Measurements from ENCODE around the gene DENND2C. TPM values are rescaled to one million over a fixed set of nuclear protein-coding genes. Genes with fewer than 3 reads are reported as not detected.

Gene DENND2C
- total and polyA plus RNA-seq, 8 donors = 1.0 to 2.6 (median 2.0) TPM

DNA sequence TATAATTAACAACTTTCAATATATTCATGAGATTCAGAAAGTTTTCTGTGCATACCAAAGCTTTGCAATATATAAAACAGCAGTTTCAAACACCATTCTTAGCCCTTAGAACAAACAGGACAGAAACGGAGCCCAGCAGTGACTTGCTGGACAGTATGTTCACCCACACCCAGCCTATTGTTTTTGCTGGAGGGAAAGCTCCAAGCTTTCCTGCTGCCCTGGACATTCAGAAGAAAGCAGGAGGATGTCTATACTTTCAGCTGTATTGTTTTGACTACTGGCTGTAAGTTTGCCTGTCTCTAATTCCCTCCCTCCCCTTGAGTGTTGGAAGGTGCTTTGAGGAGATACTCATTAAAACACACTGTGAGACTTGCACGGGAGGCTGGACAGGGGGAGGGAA is 9.6 kb downstream of the DENND2C start:
- FAIRE-seq = no peak
- no peak for DNase-seq
- no peak for ATAC-seq
- Histone ChIP-seq H3K27ac (no peak overlapping the region), H3K36me3 (no peaks in the 10 kb centered on the region), H3K4me3 (no peak overlapping the region), H3K27me3 (no peaks in the 10 kb centered on the region), H3K4me1 (no peaks in the 10 kb centered on the region), H3K9me3 (no peaks in the 10 kb centered on the region)
- 46 to 57% methylated on average over 2 of the region's 2 CpGs for WGBS, 2 donors
- TF ChIP-seq, protein P1, sequence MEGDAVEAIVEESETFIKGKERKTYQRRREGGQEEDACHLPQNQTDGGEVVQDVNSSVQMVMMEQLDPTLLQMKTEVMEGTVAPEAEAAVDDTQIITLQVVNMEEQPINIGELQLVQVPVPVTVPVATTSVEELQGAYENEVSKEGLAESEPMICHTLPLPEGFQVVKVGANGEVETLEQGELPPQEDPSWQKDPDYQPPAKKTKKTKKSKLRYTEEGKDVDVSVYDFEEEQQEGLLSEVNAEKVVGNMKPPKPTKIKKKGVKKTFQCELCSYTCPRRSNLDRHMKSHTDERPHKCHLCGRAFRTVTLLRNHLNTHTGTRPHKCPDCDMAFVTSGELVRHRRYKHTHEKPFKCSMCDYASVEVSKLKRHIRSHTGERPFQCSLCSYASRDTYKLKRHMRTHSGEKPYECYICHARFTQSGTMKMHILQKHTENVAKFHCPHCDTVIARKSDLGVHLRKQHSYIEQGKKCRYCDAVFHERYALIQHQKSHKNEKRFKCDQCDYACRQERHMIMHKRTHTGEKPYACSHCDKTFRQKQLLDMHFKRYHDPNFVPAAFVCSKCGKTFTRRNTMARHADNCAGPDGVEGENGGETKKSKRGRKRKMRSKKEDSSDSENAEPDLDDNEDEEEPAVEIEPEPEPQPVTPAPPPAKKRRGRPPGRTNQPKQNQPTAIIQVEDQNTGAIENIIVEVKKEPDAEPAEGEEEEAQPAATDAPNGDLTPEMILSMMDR (IDR thresholded peaks at IDR 0.05) = no peak
- intact Hi-C loops (cut with DNase I) = no loop called here

DNA sequence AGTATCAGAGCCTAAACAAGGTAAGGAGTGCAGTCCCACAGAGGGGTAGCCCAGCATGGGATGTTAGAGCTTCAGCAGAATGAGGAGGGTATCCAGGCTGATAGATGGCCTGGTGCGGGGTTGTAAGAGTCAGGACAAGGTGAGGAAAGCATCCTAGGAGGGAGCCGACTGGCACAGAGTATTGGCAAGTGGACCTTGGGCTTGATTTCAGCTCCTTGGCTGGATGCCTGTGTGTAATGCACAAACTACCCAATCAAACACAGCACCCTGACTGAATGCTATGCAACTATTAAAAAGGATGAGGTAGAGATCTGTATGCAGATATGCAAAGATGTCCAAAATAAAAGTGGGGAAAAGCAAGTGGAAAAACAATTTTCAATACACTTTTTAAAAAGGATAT is 18.0 kb downstream of the DENND2C start:
- no peaks in the 10 kb centered on the region for H3K27me3 ChIP-seq
- DNase-seq (no peak), ATAC-seq (no peak), FAIRE-seq (no peak)
- no peak overlapping the region for H3K27ac ChIP-seq
- WGBS, 2 donors = 53 to 70% methylated on average over 2 of the region's 2 CpGs
- no peak overlapping the region for H3K4me3 ChIP-seq
- H3K9me3 ChIP-seq = no peaks in the 10 kb centered on the region
- no peaks in the 10 kb centered on the region for H3K36me3 ChIP-seq
- TF ChIP-seq, protein P1 (IDR thresholded peaks at IDR 0.05) = no peak
- no peaks in the 10 kb centered on the region for H3K4me1 ChIP-seq
- intact Hi-C loops (cut with DNase I) = no loop called here

DNA sequence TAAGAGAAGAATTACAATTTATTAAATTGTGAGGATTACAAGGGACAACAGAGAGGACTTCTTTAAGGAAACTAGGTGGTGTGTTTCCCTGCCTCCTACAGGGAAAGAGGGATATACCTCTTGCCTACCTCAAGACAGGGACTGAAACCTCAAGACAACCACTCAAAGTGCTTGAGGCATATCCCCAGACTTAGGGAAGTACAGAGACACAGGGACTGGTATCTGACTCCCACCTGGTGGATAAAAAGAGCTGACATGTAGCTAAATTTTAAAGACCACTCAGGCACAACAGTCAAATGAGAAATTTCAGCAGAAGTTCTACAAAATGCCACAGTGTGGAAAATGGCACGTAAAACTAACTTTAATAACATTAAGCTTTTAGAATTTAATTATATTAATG is 21.3 kb downstream of the DENND2C start:
- Histone ChIP-seq H3K27ac (no peak overlapping the region), H3K36me3 (no peaks in the 10 kb centered on the region), H3K4me3 (no peak overlapping the region), H3K9me3 (no peaks in the 10 kb centered on the region), H3K27me3 (no peaks in the 10 kb centered on the region), H3K4me1 (no peaks in the 10 kb centered on the region)
- 97 to 98% methylated on average over 1 of the region's 1 CpG for WGBS, 2 donors
- intact Hi-C loops (cut with DNase I) = no loop called here
- TF ChIP-seq, protein P1 (IDR thresholded peaks at IDR 0.05) = no peak
- no peak for FAIRE-seq
- ATAC-seq = no peak
- no peak for DNase-seq

DNA sequence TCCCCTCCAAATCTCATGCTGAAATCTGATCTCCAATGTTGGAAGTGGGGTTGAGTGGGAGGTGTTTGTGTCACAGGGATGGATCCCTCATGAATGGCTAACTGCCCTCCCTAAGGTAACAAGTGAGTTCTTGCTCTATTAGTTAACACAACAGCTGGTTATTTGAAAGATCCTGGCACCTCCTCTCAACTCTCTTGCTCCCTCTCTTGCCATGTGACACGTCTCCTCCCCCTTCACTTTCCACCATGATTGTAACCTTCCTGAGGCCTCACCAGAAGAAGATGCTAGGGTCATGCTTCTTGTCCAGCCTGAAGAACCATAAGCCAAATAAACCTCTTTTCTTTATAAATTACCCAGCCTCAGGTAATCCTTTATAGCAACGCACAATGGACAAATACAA is 28.5 kb downstream of the DENND2C start:
- FAIRE-seq (no peak), DNase-seq (no peak), ATAC-seq (no peak)
- no peaks in the 10 kb centered on the region for H3K27me3 ChIP-seq
- no peaks in the 10 kb centered on the region for H3K9me3 ChIP-seq
- H3K27ac ChIP-seq = no peak overlapping the region
- no peaks in the 10 kb centered on the region for H3K4me1 ChIP-seq
- TF ChIP-seq, protein P1 (IDR thresholded peaks at IDR 0.05) = no peak
- intact Hi-C loops (cut with DNase I) = no loop called here
- 89 to 97% methylated on average over 2 of the region's 2 CpGs for WGBS, 2 donors
- no peaks in the 10 kb centered on the region for H3K36me3 ChIP-seq
- H3K4me3 ChIP-seq = no peak overlapping the region

DNA sequence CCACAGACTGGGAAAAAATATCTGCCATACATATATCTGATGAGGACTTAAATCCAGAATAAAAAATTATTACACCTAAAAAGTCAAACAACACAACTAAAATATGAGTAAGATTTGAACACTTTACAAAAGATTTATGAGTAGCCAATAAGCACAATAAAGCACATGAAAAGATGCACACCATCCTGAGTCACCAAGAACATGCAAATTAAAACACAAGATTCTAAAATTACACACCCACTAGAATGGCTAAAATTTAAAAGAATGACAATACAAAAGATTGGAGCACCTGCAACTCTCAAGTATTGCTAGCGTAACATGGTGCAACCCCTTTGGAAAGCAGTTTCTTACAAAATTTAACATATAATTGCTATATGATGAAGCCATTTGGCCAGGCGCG is 30.9 kb downstream of the DENND2C start:
- H3K36me3 ChIP-seq = no peaks in the 10 kb centered on the region
- ATAC-seq = no peak
- H3K9me3 ChIP-seq = no peaks in the 10 kb centered on the region
- FAIRE-seq = no peak
- no peaks in the 10 kb centered on the region for H3K4me1 ChIP-seq
- intact Hi-C loops (cut with DNase I) = no loop called here
- WGBS, 2 donors = 65 to 68% methylated on average over 3 of the region's 3 CpGs
- no peaks in the 10 kb centered on the region for H3K27me3 ChIP-seq
- DNase-seq = no peak
- H3K4me3 ChIP-seq = no peak overlapping the region
- TF ChIP-seq, protein P1 (IDR thresholded peaks at IDR 0.05) = no peak
- no peak overlapping the region for H3K27ac ChIP-seq
